Peyer's patch (tissue), 4 donors: ENCODE results near the gene GPT2.

Experiments used
- CTCF ChIP-seq, 6 experiments: fragments of 450-650 bp in 4 of 6; fragments of 200-600 bp in 2 of 6; sonication (generic) in 1 of 6; IDR thresholded peaks; one replicate each; pipeline ENCODE4 v1.5.1; 2017 to 2019; ENCODE audit warnings: antibody characterized with exemption in 6 of 6, mild to moderate bottlenecking in 3 of 6, moderate library complexity in 1 of 6
- POLR2A ChIP-seq, 2 donors: fragments of 450-650 bp; IDR thresholded peaks; one replicate each; pipeline ENCODE4 v1.5.1; 2017; ENCODE audit warnings: antibody characterized with exemption in 2 of 2, mild to moderate bottlenecking in 2 of 2, moderate library complexity in 2 of 2

GRCh38 chr16:46908540-46909372, 24.6 kb downstream of the GPT2 start:
- peak; percentile 53 to 82 (median 65) for TF ChIP-seq CTCF (IDR thresholded peaks at IDR 0.05)
- no peak for TF ChIP-seq POLR2A (IDR thresholded peaks at IDR 0.05)
